WTC11 (cell line): ENCODE measurements around the gene SRPX2.

Source experiments
- CTCF ChIP-seq: fragments of 200-600 bp; IDR thresholded peaks from 2 replicates; pipeline ENCODE4 v1.8.0; 2022; ENCODE audit warnings: antibody characterized with exemption
- NFYB ChIP-seq: sonication (generic); formaldehyde crosslinking; conservative IDR thresholded peaks from 2 replicates; pipeline ENCODE4 v1.8.0; 2022; ENCODE audit warnings: low read depth, missing genetic modification reagents
- ZNF232 ChIP-seq: sonication (generic); formaldehyde crosslinking; IDR thresholded peaks from 2 replicates; pipeline ENCODE4 v1.8.0; 2022; ENCODE audit warnings: mild to moderate bottlenecking, missing genetic modification reagents

GRCh38 chrX:100719139-100719538, 75.1 kb downstream of the SRPX2 start:
- no peak for TF ChIP-seq CTCF
- no peak for TF ChIP-seq ZNF232
- no peak for TF ChIP-seq NFYB (CRISPR knock-in tag)
